ENCODE data around the gene TAAR6. TPM values are rescaled to one million over a fixed set of nuclear protein-coding genes. Genes with fewer than 3 reads are reported as not detected.

The TAAR6 gene
- total and polyA plus RNA-seq, 9 of the 15 experiments (the other 6 are each of a cell fraction or from before 2014, with no cell fraction given): not detected

GRCh38 chr6:132569170-132569569 is 952 bp upstream of the TAAR6 start:
- TF ChIP-seq ARID2 (IDR thresholded peaks at IDR 0.05): no peak
- TF ChIP-seq JUNB (CRISPR knock-in tag; conservative IDR thresholded peaks at IDR 0.05): no peak
- no peak for TF ChIP-seq SP1 (CRISPR knock-in tag; IDR thresholded peaks at IDR 0.05)
- TF ChIP-seq ZBTB12 (CRISPR knock-in tag; IDR thresholded peaks at IDR 0.05): no peak
- TF ChIP-seq TARDBP (IDR thresholded peaks at IDR 0.05): no peak
- no peak for TF ChIP-seq STAT5B (CRISPR knock-in tag; IDR thresholded peaks at IDR 0.05)
- no peak for TF ChIP-seq ATF1 (CRISPR knock-in tag; IDR thresholded peaks at IDR 0.05)
- no peak for TF ChIP-seq ATF1 (tag; IDR thresholded peaks at IDR 0.05)
- no peak for TF ChIP-seq NEUROD1 (IDR thresholded peaks at IDR 0.05; ENCODE audit: borderline replicate concordance, low read depth, low read length, partially characterized antibody)
- TF ChIP-seq THAP7 (CRISPR knock-in tag; IDR thresholded peaks at IDR 0.05): no peak
- no peak for TF ChIP-seq TAL1 (IDR thresholded peaks at IDR 0.05)
- TF ChIP-seq MXD1 (CRISPR knock-in tag; IDR thresholded peaks at IDR 0.05; ENCODE audit: borderline replicate concordance, poor library complexity, severe bottlenecking): no peak
- no peak for TF ChIP-seq DMBX1 (CRISPR knock-in tag; IDR thresholded peaks at IDR 0.05; ENCODE audit: borderline replicate concordance)
- TF ChIP-seq PTBP1 (IDR thresholded peaks at IDR 0.05; ENCODE audit: low read depth, low read length): no peak
- TF ChIP-seq HIVEP1 (CRISPR knock-in tag; IDR thresholded peaks at IDR 0.05): no peak
- TF ChIP-seq MAFK (IDR thresholded peaks at IDR 0.05; ENCODE audit: low read length): no peak
- TF ChIP-seq BDP1 (IDR thresholded peaks at IDR 0.05; ENCODE audit: insufficient read depth, insufficient read length): no peak
- no peak for TF ChIP-seq SRF (CRISPR knock-in tag; IDR thresholded peaks at IDR 0.05)
- no peak for TF ChIP-seq TEAD4 (IDR thresholded peaks at IDR 0.05; ENCODE audit: low read length)
- no peak for TF ChIP-seq TEAD4 (CRISPR knock-in tag; IDR thresholded peaks at IDR 0.05; ENCODE audit: borderline replicate concordance)
- no peak for TF ChIP-seq PHB (CRISPR knock-in tag; IDR thresholded peaks at IDR 0.05)
- H3K79me2 ChIP-seq (ENCODE audit: control insufficient read depth, insufficient read depth, low read length): no peaks in the 10 kb centered on the region
- H3K36me3 ChIP-seq (ENCODE audit: control insufficient read depth, insufficient read depth, low read length): no peaks in the 10 kb centered on the region
- in situ Hi-C loops (cut with MboI) (no loop called here), intact Hi-C loops (cut with micrococcal nuclease) (no loop called here)
- no peak; the same call in 2 of the 3 replicates for ATAC-seq
- WGBS (ENCODE audit: insufficient coverage, low coverage, missing lambda C conversion rate): 0% methylated on average over 4 of the region's 4 CpGs
- ChIA-PET CTCF (ENCODE audit: low intra/inter-chr PET ratio) (no interaction called here), POLR2A (no interaction called here)
- no peaks in the 10 kb centered on the region for H3K9me3 ChIP-seq (replicated peaks; ENCODE audit: control insufficient read depth, insufficient read depth, low read depth, low read length)
- no peak overlapping the region for H2AFZ ChIP-seq (ENCODE audit: low read depth, low read length)
- DNase-seq (ENCODE audit: extremely low read depth in 1 of 4, low spot score in 3 of 4): no peak
- H3K4me3 ChIP-seq: no peak overlapping the region
- no peaks in the 10 kb centered on the region for H3K4me1 ChIP-seq (replicated peaks in 1 of 2; ENCODE audit: control insufficient read depth in 2 of 2, insufficient read depth in 2 of 2, low read length in 2 of 2)
- H3K27me3 ChIP-seq (ENCODE audit: control insufficient read depth in 2 of 2, insufficient read depth in 2 of 2, low read length in 2 of 2): peaks cover 0 to 7% of the 10 kb centered on the region in 2 experiments; a peak in 2 of 5 replicates
- H3K9ac ChIP-seq (ENCODE audit: insufficient read depth in 1 of 2, low read depth in 2 of 2, low read length in 2 of 2): no peak overlapping the region
- BruUV-seq (replicated peaks): no TSS peak
- H3K4me2 ChIP-seq (ENCODE audit: insufficient read depth, low read length): no peak overlapping the region
- no peaks in the 10 kb centered on the region for H3K9me1 ChIP-seq (ENCODE audit: control insufficient read depth, insufficient read depth, low read length)
- no peak overlapping the region for H3K27ac ChIP-seq (ENCODE audit: extremely low read depth, low read depth, low read length)
- FAIRE-seq: no peak
- H4K20me1 ChIP-seq (replicated peaks; ENCODE audit: control insufficient read depth, insufficient read depth, low read length): no peaks in the 10 kb centered on the region
